H9 (cell line): ENCODE data around the gene MRPL40. TPM values are rescaled to one million over a fixed set of nuclear protein-coding genes. Genes with fewer than 3 reads are reported as not detected.

Experiments
- DNase-seq: peaks from one replicate; pipeline ENCODE4 v3.0.0-alpha.2; 2017
- H2AFZ ChIP-seq: one replicate; pipeline ENCODE4 v1.6.1; 2013; ENCODE audit warnings: mild to moderate bottlenecking, low read length, control low read depth, moderate library complexity
- H2AK5ac ChIP-seq: 2 replicates; pipeline ENCODE4 v1.6.1; 2013; ENCODE audit warnings: low read length, control low read depth, mixed read lengths; ENCODE audit not compliant: insufficient read length
- H2BK120ac ChIP-seq: one replicate; pipeline ENCODE4 v1.6.1; 2013; ENCODE audit warnings: low read depth, mild to moderate bottlenecking, low read length, control low read depth, inconsistent platforms; ENCODE audit not compliant: poor library complexity, severe bottlenecking
- H2BK12ac ChIP-seq: 2 replicates; pipeline ENCODE4 v1.6.1; 2013; ENCODE audit warnings: low read length, control low read depth, mixed read lengths, low read depth; ENCODE audit not compliant: insufficient read length
- H2BK15ac ChIP-seq: 2 replicates; pipeline ENCODE4 v1.6.1; 2013; ENCODE audit warnings: low read depth, low read length, control low read depth
- H2BK20ac ChIP-seq: one replicate; pipeline ENCODE4 v1.6.1; 2013; ENCODE audit warnings: low read depth, mild to moderate bottlenecking, low read length, control low read depth, inconsistent platforms; ENCODE audit not compliant: poor library complexity, severe bottlenecking
- H2BK5ac ChIP-seq: 2 replicates; pipeline ENCODE4 v1.6.1; 2013; ENCODE audit warnings: low read length, control low read depth, mixed read lengths; ENCODE audit not compliant: insufficient read length
- H3K14ac ChIP-seq: 2 replicates; pipeline ENCODE4 v1.6.1; 2013; ENCODE audit warnings: low read length, control low read depth; ENCODE audit not compliant: insufficient read depth
- H3K18ac ChIP-seq: 2 replicates; pipeline ENCODE4 v1.6.1; 2013; ENCODE audit warnings: low read depth, mild to moderate bottlenecking, mixed read lengths, low read length, control low read depth; ENCODE audit not compliant: insufficient read length
- H3K23ac ChIP-seq: 2 replicates; pipeline ENCODE4 v1.6.1; 2013; ENCODE audit warnings: low read length, control low read depth, mixed read lengths, low read depth; ENCODE audit not compliant: insufficient read length
- H3K23me2 ChIP-seq: 2 replicates; pipeline ENCODE4 v1.6.1; 2013; ENCODE audit warnings: low read depth, mild to moderate bottlenecking, mixed read lengths, low read length, control low read depth; ENCODE audit not compliant: insufficient read length, poor library complexity, severe bottlenecking
- H3K27ac ChIP-seq: 2 replicates; pipeline ENCODE4 v1.5.1; 2013; ENCODE audit warnings: low read length, control low read depth, mixed read lengths, low read depth; ENCODE audit not compliant: insufficient read length
- H3K27me3 ChIP-seq: 2 replicates; pipeline ENCODE4 v1.6.1; 2013; ENCODE audit warnings: low read length, control low read depth, inconsistent platforms; ENCODE audit not compliant: insufficient read depth
- H3K4ac ChIP-seq: 2 replicates; pipeline ENCODE4 v1.6.1; 2013; ENCODE audit warnings: low read depth, mild to moderate bottlenecking, control low read depth, inconsistent platforms, low read length, moderate library complexity
- H3K4me1 ChIP-seq: 2 replicates; pipeline ENCODE4 v1.6.1; 2013; ENCODE audit warnings: low read length, control low read depth, inconsistent platforms; ENCODE audit not compliant: insufficient read depth
- H3K4me2 ChIP-seq: 2 replicates; pipeline ENCODE4 v1.6.1; 2013; ENCODE audit warnings: low read length, control low read depth, mixed read lengths; ENCODE audit not compliant: insufficient read length, insufficient read depth
- H3K56ac ChIP-seq: 2 replicates; pipeline ENCODE4 v1.6.1; 2013; ENCODE audit warnings: low read depth, mild to moderate bottlenecking, mixed read lengths, low read length, control low read depth; ENCODE audit not compliant: insufficient read length
- H3K79me1 ChIP-seq: 2 replicates; pipeline ENCODE4 v1.6.1; 2013; ENCODE audit warnings: low read depth, mild to moderate bottlenecking, moderate library complexity, low read length, control low read depth, inconsistent platforms; ENCODE audit not compliant: insufficient read depth, poor library complexity, severe bottlenecking
- H3K79me2 ChIP-seq: 2 replicates; pipeline ENCODE4 v1.6.1; 2013; ENCODE audit warnings: low read length, control low read depth, inconsistent platforms; ENCODE audit not compliant: insufficient read depth
- H3K9ac ChIP-seq: 2 replicates; pipeline ENCODE4 v1.6.1; 2013; ENCODE audit warnings: low read length, control low read depth, mixed read lengths; ENCODE audit not compliant: insufficient read length; ENCODE audit errors: extremely low read depth
- H3K9me3 ChIP-seq: one replicate; pipeline ENCODE4 v1.6.1; 2013; ENCODE audit warnings: low read depth, low read length, inconsistent platforms; ENCODE audit not compliant: control insufficient read depth
- H3T11ph ChIP-seq: one replicate; pipeline ENCODE4 v1.6.1; 2013; ENCODE audit warnings: mild to moderate bottlenecking, low read length, control low read depth, inconsistent platforms
- H4K20me1 ChIP-seq: one replicate; pipeline ENCODE4 v1.6.1; 2013; ENCODE audit not compliant: control insufficient read depth, insufficient read length, insufficient read depth
- H4K5ac ChIP-seq: 2 replicates; pipeline ENCODE4 v1.6.1; 2013; ENCODE audit warnings: low read depth, mild to moderate bottlenecking, mixed read lengths, low read length, control low read depth; ENCODE audit not compliant: insufficient read length
- H4K8ac ChIP-seq: replicated peaks from 2 replicates; pipeline ENCODE4 v1.6.1; 2013; ENCODE audit warnings: low read length, control low read depth, mixed read lengths, low read depth; ENCODE audit not compliant: insufficient read length
- H4K91ac ChIP-seq: 2 replicates; pipeline ENCODE4 v1.6.1; 2013; ENCODE audit warnings: low read depth, mild to moderate bottlenecking, moderate library complexity, mixed read lengths, low read length, control low read depth; ENCODE audit not compliant: insufficient read length
- H3K27ac Mint-ChIP-seq, 3 experiments: 2 replicates in 2 of 3; 3 replicates in 1 of 3; pipeline ENCODE4 v1.8.0; 2020 to 2021; ENCODE audit warnings: mixed read lengths in 3 of 3, mild to moderate bottlenecking in 1 of 3, moderate library complexity in 1 of 3
- H3K27me3 Mint-ChIP-seq: 2 replicates; pipeline ENCODE4 v1.8.0; 2021; ENCODE audit warnings: low read depth, mild to moderate bottlenecking, moderate library complexity, mixed read lengths
- H3K36me3 Mint-ChIP-seq, 3 experiments: 2 replicates in 2 of 3; 3 replicates in 1 of 3; pipeline ENCODE4 v1.8.0; 2020 to 2021; ENCODE audit warnings: low read depth in 3 of 3, mixed read lengths in 3 of 3; ENCODE audit not compliant: insufficient read depth in 1 of 3
- H3K4me1 Mint-ChIP-seq, 2 experiments: 2 replicates each; pipeline ENCODE4 v1.8.0; 2020; ENCODE audit warnings: mixed read lengths in 2 of 2
- H3K4me3 Mint-ChIP-seq, 2 experiments: 2 replicates in 1 of 2; 3 replicates in 1 of 2; pipeline ENCODE4 v1.8.0; 2020 to 2021; ENCODE audit warnings: mild to moderate bottlenecking in 2 of 2, mixed read lengths in 2 of 2, moderate library complexity in 1 of 2
- H3K9me3 Mint-ChIP-seq, 2 experiments: 2 replicates in 1 of 2; 3 replicates in 1 of 2; pipeline ENCODE4 v1.8.0; 2020; ENCODE audit warnings: mild to moderate bottlenecking in 2 of 2, mixed read lengths in 2 of 2, moderate library complexity in 1 of 2
- WGBS: extraction: QIAGEN DNeasy Blood & Tissue Kit; methylation state at CpG from one replicate; pipeline ENCODE4 v1.1.7; 2013; ENCODE audit warnings: missing lambda C conversion rate, low lambda C conversion rate, mixed read lengths; ENCODE audit not compliant: insufficient read length; ENCODE audit errors: extremely low coverage; 5-methylcytosine and 5-hydroxymethylcytosine counted together
- total RNA-seq: library from RNA; stranded (reverse); gene quantifications from 2 replicates; pipeline ENCODE4 v1.2.1, GENCODE V29; 2021
- TF ChIP-seq, protein P1 (sequence below): fragments of 200-600 bp; sonication (generic); conservative IDR thresholded peaks from 3 replicates; pipeline ENCODE4 v1.8.0; 2021; ENCODE audit warnings: antibody characterized with exemption, mild to moderate bottlenecking

The MRPL40 gene
- total RNA-seq, 1 experiment from 2014 or later = 15.2 TPM

GRCh38 chr22:19448076-19448607 is 15.8 kb downstream of the MRPL40 start:
- DNase-seq = peak; percentile 47
- no peak overlapping the region for H2BK15ac ChIP-seq
- peaks cover 16 to 18% of the 10 kb centered on the region in 2 experiments for H3K4me1 Mint-ChIP-seq
- no peak overlapping the region for H2BK5ac ChIP-seq
- peak overlapping the region; percentile 84 to 97 for H3K4me3 Mint-ChIP-seq
- H2BK20ac ChIP-seq = no peak overlapping the region
- H3K23ac ChIP-seq = no peak overlapping the region
- no peak overlapping the region for H4K8ac ChIP-seq
- peak overlapping the region; percentile 82; the same call in 1 of the 2 replicates for H3K14ac ChIP-seq
- H3K9me3 ChIP-seq = no peaks in the 10 kb centered on the region
- H3K79me1 ChIP-seq = no peaks in the 10 kb centered on the region
- no peaks in the 10 kb centered on the region; a peak in 1 of 5 replicates for H3K9me3 Mint-ChIP-seq
- H3K23me2 ChIP-seq = peaks cover 9% of the 10 kb centered on the region
- no CpG with 5 or more reads among the region's 14 CpGs for WGBS
- no peak overlapping the region for H2BK120ac ChIP-seq
- no peak overlapping the region for H3K56ac ChIP-seq
- H2AFZ ChIP-seq = peak overlapping the region; percentile 35
- peak overlapping the region; percentile 91 for H3K4me2 ChIP-seq
- no peak overlapping the region for H2BK12ac ChIP-seq
- H4K91ac ChIP-seq = no peak overlapping the region
- H3K4me1 ChIP-seq = no peaks in the 10 kb centered on the region
- peak overlapping the region; percentile 84 for H4K5ac ChIP-seq
- H3K27ac ChIP-seq = no peak overlapping the region
- H4K20me1 ChIP-seq = peaks cover 2% of the 10 kb centered on the region
- H3K18ac ChIP-seq = peak overlapping the region; percentile 83
- no peak overlapping the region for H2AK5ac ChIP-seq
- H3K27me3 ChIP-seq = no peaks in the 10 kb centered on the region; the same call in 1 of the 2 replicates
- H3K36me3 Mint-ChIP-seq = peaks cover 14 to 61% (median 42%) of the 10 kb centered on the region in 3 experiments
- peak overlapping the region; percentile 38 to 93 (median 68); a peak in 6 of 7 replicates for H3K27ac Mint-ChIP-seq
- H3K9ac ChIP-seq = peak overlapping the region; percentile 87
- H3K4ac ChIP-seq = no peak overlapping the region
- TF ChIP-seq, protein P1, sequence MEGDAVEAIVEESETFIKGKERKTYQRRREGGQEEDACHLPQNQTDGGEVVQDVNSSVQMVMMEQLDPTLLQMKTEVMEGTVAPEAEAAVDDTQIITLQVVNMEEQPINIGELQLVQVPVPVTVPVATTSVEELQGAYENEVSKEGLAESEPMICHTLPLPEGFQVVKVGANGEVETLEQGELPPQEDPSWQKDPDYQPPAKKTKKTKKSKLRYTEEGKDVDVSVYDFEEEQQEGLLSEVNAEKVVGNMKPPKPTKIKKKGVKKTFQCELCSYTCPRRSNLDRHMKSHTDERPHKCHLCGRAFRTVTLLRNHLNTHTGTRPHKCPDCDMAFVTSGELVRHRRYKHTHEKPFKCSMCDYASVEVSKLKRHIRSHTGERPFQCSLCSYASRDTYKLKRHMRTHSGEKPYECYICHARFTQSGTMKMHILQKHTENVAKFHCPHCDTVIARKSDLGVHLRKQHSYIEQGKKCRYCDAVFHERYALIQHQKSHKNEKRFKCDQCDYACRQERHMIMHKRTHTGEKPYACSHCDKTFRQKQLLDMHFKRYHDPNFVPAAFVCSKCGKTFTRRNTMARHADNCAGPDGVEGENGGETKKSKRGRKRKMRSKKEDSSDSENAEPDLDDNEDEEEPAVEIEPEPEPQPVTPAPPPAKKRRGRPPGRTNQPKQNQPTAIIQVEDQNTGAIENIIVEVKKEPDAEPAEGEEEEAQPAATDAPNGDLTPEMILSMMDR = no peak
- H3K27me3 Mint-ChIP-seq = peaks cover 19% of the 10 kb centered on the region
- H3T11ph ChIP-seq = no peak overlapping the region
- H3K79me2 ChIP-seq = no peaks in the 10 kb centered on the region; the same call in 1 of the 2 replicates
